Natural killer cell (primary cell): ENCODE results near the gene CISTR. TPM values are rescaled to one million over a fixed set of nuclear protein-coding genes. Genes with fewer than 3 reads are reported as not detected.
"Not testable (repeated sequence)": the region's sequence is repeated elsewhere in the genome, so short reads cannot be mapped to it uniquely, and the experiment has no call there.

Experiments used
- ATAC-seq, 3 donors: fragments of 150-1000 bp in 2 of 3; fragments of 200-7000 bp in 1 of 3; cut with Tn5 transposase; 1 replicate in 1 of 3; 2 replicates in 2 of 3; pipeline ENCODE4 v1.10.0; 2021; ENCODE audit warnings: mild to moderate bottlenecking in 2 of 3, moderate library complexity in 2 of 3
- DNase-seq, 2 donors: peaks; one replicate each; pipeline versions ENCODE4 v3.0.0 to v3.0.0-alpha.2; 2013 to 2021; ENCODE audit warnings: mixed read lengths in 1 of 2
- H3K27ac ChIP-seq: one replicate; pipeline ENCODE4 v1.5.1; 2013; ENCODE audit warnings: mild to moderate bottlenecking, low read length
- H3K27me3 ChIP-seq: one replicate; pipeline ENCODE4 v1.6.1; 2013; ENCODE audit warnings: low read length; ENCODE audit not compliant: control insufficient read depth, insufficient read depth
- H3K36me3 ChIP-seq: one replicate; pipeline ENCODE4 v1.6.1; 2013; ENCODE audit warnings: low read length; ENCODE audit not compliant: control insufficient read depth, insufficient read depth
- H3K4me1 ChIP-seq: one replicate; pipeline ENCODE4 v1.6.1; 2013; ENCODE audit warnings: low read length; ENCODE audit not compliant: control insufficient read depth, insufficient read depth
- H3K4me3 ChIP-seq: one replicate; pipeline ENCODE4 v1.5.1; 2013; ENCODE audit warnings: low read length
- H3K9me3 ChIP-seq: one replicate; pipeline ENCODE4 v1.6.1; 2013; ENCODE audit warnings: low read length; ENCODE audit not compliant: control insufficient read depth, insufficient read depth
- H3K27ac Mint-ChIP-seq, 2 donors: one replicate each; pipeline ENCODE4 v1.8.0; 2022; ENCODE audit warnings: mild to moderate bottlenecking in 2 of 2, mixed read lengths in 2 of 2, moderate library complexity in 1 of 2
- H3K27me3 Mint-ChIP-seq, 2 donors: one replicate each; pipeline ENCODE4 v1.8.0; 2022; ENCODE audit warnings: low read depth in 2 of 2, mixed read lengths in 2 of 2
- H3K36me3 Mint-ChIP-seq: one replicate; pipeline ENCODE4 v1.8.0; 2022; ENCODE audit warnings: mixed read lengths
- H3K4me1 Mint-ChIP-seq, 2 donors: one replicate each; pipeline ENCODE4 v1.8.0; 2022; ENCODE audit warnings: mixed read lengths in 2 of 2
- H3K4me3 Mint-ChIP-seq: one replicate; pipeline ENCODE4 v1.8.0; 2022; ENCODE audit warnings: mild to moderate bottlenecking, moderate library complexity, mixed read lengths
- H3K9me3 Mint-ChIP-seq, 2 donors: one replicate each; pipeline ENCODE4 v1.8.0; 2022; ENCODE audit warnings: mixed read lengths in 2 of 2
- WGBS: methylation state at CpG from one replicate; pipeline ENCODE4 v1.1.7; 2013; ENCODE audit warnings: missing lambda C conversion rate; ENCODE audit not compliant: insufficient coverage; 5-methylcytosine and 5-hydroxymethylcytosine counted together
- intact Hi-C: fragments of 100-400 bp; cut with micrococcal nuclease; formaldehyde crosslinking; loops from one replicate; pipeline ENCODE4 v1.14.2; 2022
- total RNA-seq, 4 donors: library from RNA; stranded (reverse); fragments of 120-200 nt in 1 of 4; gene quantifications; one replicate each; pipeline versions ENCODE4 v1.2.3 to v1.2.4, GENCODE V29; 2013 to 2022
- TF ChIP-seq, protein P1 (sequence below): fragments of 200-600 bp; IDR thresholded peaks from one replicate; pipeline ENCODE4 v1.8.0; 2022; ENCODE audit warnings: antibody characterized with exemption

Gene CISTR
- total RNA-seq, 3 donors from 2014 or later (not counting 1 experiment from before 2014, with no cell fraction given): not detected

GRCh38 chr12:53725824-53726223 is 26.0 kb downstream of the CISTR start:
- H3K27ac Mint-ChIP-seq: peak overlapping the region; percentile 90 to 92

DNA sequence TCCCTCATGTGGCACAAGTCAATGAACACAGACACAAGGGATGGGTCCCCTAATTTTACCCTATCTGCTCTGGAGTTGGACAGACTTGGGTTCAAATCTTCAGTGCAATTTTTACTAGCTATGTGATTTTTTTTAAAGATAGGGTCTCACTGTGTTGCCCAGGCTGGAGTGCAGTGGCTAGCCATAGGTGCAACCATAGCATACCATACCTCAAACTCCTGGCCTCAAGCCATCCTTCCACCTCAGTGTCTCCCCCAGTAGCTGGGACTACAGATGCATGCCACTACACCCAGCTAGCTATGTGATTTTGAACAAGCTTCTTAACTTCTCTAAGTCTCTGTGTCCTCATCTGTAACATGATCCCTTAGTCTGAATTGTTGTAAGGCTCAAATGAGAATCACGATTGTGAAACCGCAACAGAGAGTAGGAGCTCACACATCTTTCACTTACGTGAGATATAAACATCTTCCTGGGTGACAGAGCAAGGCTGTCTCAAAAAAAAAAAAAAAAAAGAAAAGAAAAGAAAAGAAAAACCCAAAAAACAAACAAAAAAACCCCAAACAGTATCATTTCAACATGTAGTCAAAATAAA is 29.2 kb downstream of the CISTR start:
- Histone ChIP-seq H3K27ac (no peak overlapping the region), H3K4me1 (peaks cover 14% of the 10 kb centered on the region), H3K9me3 (no peaks in the 10 kb centered on the region), H3K36me3 (peaks cover 51% of the 10 kb centered on the region), H3K4me3 (no peak overlapping the region), H3K27me3 (no peaks in the 10 kb centered on the region)
- WGBS: no CpG with 5 or more reads among the region's 3 CpGs
- no peak for DNase-seq
- Mint-ChIP-seq H3K36me3 (peaks cover 28% of the 10 kb centered on the region), H3K27me3 (no peaks in the 10 kb centered on the region), H3K4me1 (peaks cover 23 to 30% of the 10 kb centered on the region in 2 donors), H3K4me3 (no peak overlapping the region), H3K27ac (no peak overlapping the region), H3K9me3 (no peaks in the 10 kb centered on the region)
- ATAC-seq: no peak
- intact Hi-C loops: no loop called here
- TF ChIP-seq, protein P1, sequence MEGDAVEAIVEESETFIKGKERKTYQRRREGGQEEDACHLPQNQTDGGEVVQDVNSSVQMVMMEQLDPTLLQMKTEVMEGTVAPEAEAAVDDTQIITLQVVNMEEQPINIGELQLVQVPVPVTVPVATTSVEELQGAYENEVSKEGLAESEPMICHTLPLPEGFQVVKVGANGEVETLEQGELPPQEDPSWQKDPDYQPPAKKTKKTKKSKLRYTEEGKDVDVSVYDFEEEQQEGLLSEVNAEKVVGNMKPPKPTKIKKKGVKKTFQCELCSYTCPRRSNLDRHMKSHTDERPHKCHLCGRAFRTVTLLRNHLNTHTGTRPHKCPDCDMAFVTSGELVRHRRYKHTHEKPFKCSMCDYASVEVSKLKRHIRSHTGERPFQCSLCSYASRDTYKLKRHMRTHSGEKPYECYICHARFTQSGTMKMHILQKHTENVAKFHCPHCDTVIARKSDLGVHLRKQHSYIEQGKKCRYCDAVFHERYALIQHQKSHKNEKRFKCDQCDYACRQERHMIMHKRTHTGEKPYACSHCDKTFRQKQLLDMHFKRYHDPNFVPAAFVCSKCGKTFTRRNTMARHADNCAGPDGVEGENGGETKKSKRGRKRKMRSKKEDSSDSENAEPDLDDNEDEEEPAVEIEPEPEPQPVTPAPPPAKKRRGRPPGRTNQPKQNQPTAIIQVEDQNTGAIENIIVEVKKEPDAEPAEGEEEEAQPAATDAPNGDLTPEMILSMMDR: no peak

More at GRCh38 chr12:53725824-53726223, 26.0 kb downstream of the CISTR start:
- Histone ChIP-seq H3K4me1 (peaks cover 18% of the 10 kb centered on the region), H3K27me3 (no peaks in the 10 kb centered on the region), H3K9me3 (no peaks in the 10 kb centered on the region), H3K36me3 (peaks cover 38% of the 10 kb centered on the region), H3K4me3 (no peak overlapping the region), H3K27ac (no peak overlapping the region)
- peak overlapping the region; percentile 93 for H3K4me3 Mint-ChIP-seq
- H3K27me3 Mint-ChIP-seq: peaks cover under 1% of the 10 kb centered on the region in 2 donors
- DNase-seq (no peak), ATAC-seq (no peak)
- peaks cover 14% of the 10 kb centered on the region for H3K36me3 Mint-ChIP-seq
- TF ChIP-seq, protein P1: no peak
- peaks cover 30 to 36% of the 10 kb centered on the region in 2 donors for H3K4me1 Mint-ChIP-seq
- H3K9me3 Mint-ChIP-seq: no peaks in the 10 kb centered on the region
- 80% methylated on average over 3 of the region's 4 CpGs for WGBS
- intact Hi-C loops: no loop called here

DNA sequence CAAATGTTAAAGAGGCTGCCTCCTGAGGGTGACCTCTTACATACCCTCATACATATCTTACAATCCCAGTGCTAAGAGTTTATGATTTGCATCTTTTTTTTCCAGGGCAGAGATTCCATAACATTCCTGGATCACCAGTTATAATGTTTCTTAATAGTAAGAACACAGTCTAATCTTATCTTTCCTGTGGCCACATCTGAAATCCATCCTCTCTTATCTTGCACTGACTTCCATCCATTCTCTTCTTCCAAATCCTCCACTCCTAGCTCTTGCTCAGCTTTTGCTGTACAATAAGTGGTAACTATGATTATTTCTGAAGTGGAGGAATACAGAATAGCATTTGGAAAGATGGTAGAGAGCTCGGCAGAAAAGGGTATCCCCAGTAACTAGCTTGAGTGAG is 30.8 kb downstream of the CISTR start:
- intact Hi-C loops: no loop called here
- Mint-ChIP-seq H3K36me3 (peaks cover 35% of the 10 kb centered on the region), H3K27ac (no peak overlapping the region), H3K4me3 (no peak overlapping the region), H3K27me3 (no peaks in the 10 kb centered on the region), H3K9me3 (no peaks in the 10 kb centered on the region), H3K4me1 (peaks cover 8 to 20% of the 10 kb centered on the region in 2 donors)
- no peak overlapping the region for H3K27ac ChIP-seq
- no peak overlapping the region for H3K4me3 ChIP-seq
- H3K9me3 ChIP-seq: no peaks in the 10 kb centered on the region
- DNase-seq: no peak
- TF ChIP-seq, protein P1: no peak
- no peaks in the 10 kb centered on the region for H3K27me3 ChIP-seq
- H3K4me1 ChIP-seq: peaks cover 4% of the 10 kb centered on the region
- WGBS: 89% methylated on average over 1 of the region's 1 CpG
- ATAC-seq: no peak
- H3K36me3 ChIP-seq: peaks cover 66% of the 10 kb centered on the region

DNA sequence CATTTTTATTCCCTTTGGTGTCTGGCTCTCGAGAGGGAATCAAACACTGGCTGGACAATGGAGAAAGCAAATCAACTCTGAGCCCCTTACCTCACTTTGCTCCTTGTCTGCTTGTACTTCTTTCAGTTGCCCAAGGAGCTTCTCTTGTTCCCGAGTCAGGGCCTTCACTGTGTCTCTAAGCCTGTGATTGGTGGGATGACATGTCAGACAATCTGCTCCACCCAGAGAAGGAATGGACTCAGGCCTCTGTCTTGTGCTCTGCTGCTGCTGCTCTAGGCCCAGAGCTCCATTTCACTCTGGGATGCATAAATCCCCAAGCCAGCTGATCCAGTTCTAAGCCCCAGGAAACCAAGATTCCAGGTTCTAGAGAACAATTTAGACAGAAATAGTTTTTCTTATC is 32.1 kb downstream of the CISTR start:
- ATAC-seq: no peak

GRCh38 chr12:53718567-53718966 is 33.2 kb downstream of the CISTR start:
- H3K4me1 Mint-ChIP-seq, DNase-seq, H3K27me3 Mint-ChIP-seq, H3K9me3 Mint-ChIP-seq, H3K27ac Mint-ChIP-seq, H3K4me1 ChIP-seq, H3K27me3 ChIP-seq, intact Hi-C loops, H3K9me3 ChIP-seq, H3K4me3 ChIP-seq, H3K4me3 Mint-ChIP-seq, H3K27ac ChIP-seq, ATAC-seq: not testable (repeated sequence)
- 92% methylated on average over 6 of the region's 6 CpGs for WGBS
- H3K36me3 ChIP-seq: peaks cover 72% of the 10 kb centered on the region
- H3K36me3 Mint-ChIP-seq: peaks cover 32% of the 10 kb centered on the region

More for the DNA sequence above, 32.1 kb downstream of the CISTR start:
- Histone ChIP-seq H3K9me3 (no peaks in the 10 kb centered on the region), H3K27ac (no peak overlapping the region), H3K36me3 (peaks cover 74% of the 10 kb centered on the region), H3K4me3 (no peak overlapping the region), H3K27me3 (no peaks in the 10 kb centered on the region), H3K4me1 (no peaks in the 10 kb centered on the region)
- TF ChIP-seq, protein P1: no peak
- H3K4me1 Mint-ChIP-seq: peaks cover 0 to 11% of the 10 kb centered on the region in 2 donors
- no peak overlapping the region for H3K4me3 Mint-ChIP-seq
- H3K36me3 Mint-ChIP-seq: peaks cover 35% of the 10 kb centered on the region
- no peak overlapping the region for H3K27ac Mint-ChIP-seq
- 88% methylated on average over 2 of the region's 2 CpGs for WGBS
- DNase-seq: no peak
- no peaks in the 10 kb centered on the region for H3K9me3 Mint-ChIP-seq
- intact Hi-C loops: no loop called here
- H3K27me3 Mint-ChIP-seq: no peaks in the 10 kb centered on the region
